HepG2 (cell line): ENCODE data around the gene HDGFL2. TPM values are rescaled to one million over a fixed set of nuclear protein-coding genes. Genes with fewer than 3 reads are reported as not detected.
A peak's percentile ranks its signal among the peaks of the same experiment; 100 is the strongest.

Source experiments
- ATAC-seq: fragments of 200-7000 bp; cut with Tn5 transposase; 3 replicates; pipeline ENCODE4 v1.9.1; 2020; ENCODE audit warnings: mild to moderate bottlenecking, moderate library complexity
- BruUV-seq: library from RNA; stranded (reverse); fragments of 400-500 nt; replicated peaks from 2 replicates; lab custom pipeline; 2021; lab: Mats Ljungman, UMichigan
- CTCF ChIA-PET: fragments of 300-600 bp; formaldehyde crosslinking; extraction: SDS; loops from one replicate; lab custom pipeline; 2021; ENCODE audit warnings: low total read pairs, inconsistent platforms, low intra/inter-chr PET ratio; lab: Yijun Ruan, JAX
- POLR2A ChIA-PET: fragments of 350-600 bp; sonication (Branson Sonifier 250); formaldehyde crosslinking; loops from one replicate; lab custom pipeline; 2020; ENCODE audit warnings: antibody characterized with exemption, inconsistent platforms; lab: Yijun Ruan, JAX
- DNase-seq: peaks from one replicate; pipeline ENCODE4 v3.0.0-alpha.2; 2015; ENCODE audit warnings: low spot score
- FAIRE-seq: peaks from 3 replicates; lab custom pipeline; 2011; peaks lifted over from hg19 to GRCh38; lab: Jason Lieb, UNC
- H2AFZ ChIP-seq: one replicate; pipeline ENCODE4 v1.6.1; 2011; ENCODE audit warnings: low read length, inconsistent platforms
- H3K27ac ChIP-seq: fragments of 300-600 bp; 3 replicates; pipeline ENCODE4 v1.8.0; 2011; ENCODE audit warnings: mixed run types, mild to moderate bottlenecking, mixed read lengths, low read length, inconsistent platforms; ENCODE audit not compliant: insufficient read depth; ENCODE audit errors: extremely low read length
- H3K27me3 ChIP-seq, 2 experiments: fragments of 200-600 bp in 1 of 2; 2 replicates in 1 of 2; 3 replicates in 1 of 2; pipeline versions ENCODE4 v1.6.0 to v1.8.0; 2011; ENCODE audit warnings: low read length in 2 of 2, mild to moderate bottlenecking in 2 of 2, moderate library complexity in 2 of 2, inconsistent platforms in 1 of 2; ENCODE audit not compliant: insufficient read depth in 2 of 2, control insufficient read depth in 1 of 2
- H3K36me3 ChIP-seq, 2 experiments: fragments of 200-600 bp in 1 of 2; replicated peaks in 1 of 2; 2 replicates in 1 of 2; 3 replicates in 1 of 2; pipeline versions ENCODE4 v1.5.1 to v1.8.0; 2011; ENCODE audit warnings: low read length in 2 of 2, inconsistent platforms in 1 of 2; ENCODE audit not compliant: insufficient read depth in 2 of 2, control insufficient read depth in 1 of 2
- H3K4me1 ChIP-seq: 2 replicates; pipeline ENCODE4 v1.5.1; 2012; ENCODE audit warnings: low read length, inconsistent platforms; ENCODE audit not compliant: insufficient read depth
- H3K4me2 ChIP-seq: 2 replicates; pipeline ENCODE4 v1.6.0; 2011; ENCODE audit warnings: low read depth, low read length, inconsistent platforms
- H3K4me3 ChIP-seq, 3 experiments: fragments of 200-600 bp in 1 of 3; sonication (generic), shearing (Covaris generic) in 1 of 3; replicated peaks in 1 of 3; 2 replicates each; pipeline ENCODE4 v1.5.1; 2011 to 2016; ENCODE audit warnings: low read length in 3 of 3, inconsistent platforms in 2 of 3, low read depth in 2 of 3, mild to moderate bottlenecking in 2 of 3, control low read depth in 1 of 3, mixed read lengths in 1 of 3; ENCODE audit not compliant: insufficient read depth in 1 of 3
- H3K79me2 ChIP-seq: one replicate; pipeline ENCODE4 v1.6.1; 2011; ENCODE audit warnings: low read length, inconsistent platforms; ENCODE audit not compliant: insufficient read depth
- H3K9ac ChIP-seq: 2 replicates; pipeline ENCODE4 v1.6.0; 2011; ENCODE audit warnings: mild to moderate bottlenecking, low read depth, low read length, inconsistent platforms; ENCODE audit not compliant: insufficient read depth
- H3K9me3 ChIP-seq: 2 replicates; pipeline ENCODE4 v1.5.1; 2012; ENCODE audit warnings: mild to moderate bottlenecking, low read length
- H4K20me1 ChIP-seq: 2 replicates; pipeline ENCODE4 v1.6.0; 2011; ENCODE audit warnings: inconsistent platforms, mild to moderate bottlenecking, low read length, moderate library complexity; ENCODE audit not compliant: insufficient read depth
- NFIC ChIP-seq: IDR thresholded peaks from 2 replicates; pipeline ENCODE4 v1.6.1; 2012; ENCODE audit warnings: mild to moderate bottlenecking, low read length, inconsistent platforms
- PATZ1 ChIP-seq: sonication (generic); formaldehyde crosslinking; IDR thresholded peaks from 2 replicates; pipeline ENCODE4 v1.4.0; 2020; ENCODE audit warnings: missing genetic modification reagents
- RBM39 ChIP-seq: fragments of 200-400 bp; formaldehyde crosslinking; IDR thresholded peaks from one replicate; pipeline ENCODE4 v1.6.1; 2018; ENCODE audit warnings: antibody characterized with exemption, mild to moderate bottlenecking, low read depth, low read length; ENCODE audit not compliant: poor library complexity, severe bottlenecking
- WGBS: methylation state at CpG from one replicate; pipeline ENCODE4 v1.1.6; 2017; ENCODE audit warnings: low lambda C conversion rate; 5-methylcytosine and 5-hydroxymethylcytosine counted together
- in situ Hi-C: cut with HindIII; loops from 2 replicates; pipeline ENCODE4 v1.10.0; 2017; ENCODE audit warnings: low pct_unique_long_range_greater_than_20kb; ENCODE audit not compliant: extremely low pct_ligation_motif_present
- intact Hi-C: fragments of 100-400 bp; cut with micrococcal nuclease; formaldehyde crosslinking; loops from one replicate; pipeline ENCODE4 v1.10.0; 2022; ENCODE audit not compliant: unreplicated experiment
- polyA plus RNA-seq, 8 experiments: library from polyadenylated mRNA; depleted of rRNA in 3 of 8; stranded (reverse) in 7 of 8; unstranded in 1 of 8; fragments of >200 nt; fragmentation: Illumina TruSeq in 4 of 8; extraction: Trizol in 4 of 8; gene quantifications; 2 replicates each; pipeline versions ENCODE4 v1.2.1 to v1.2.3, GENCODE V29; 2011 to 2016; ENCODE audit warnings: low read depth in 4 of 8, missing spikeins in 1 of 8, mixed read lengths in 1 of 8; ENCODE audit not compliant: insufficient read depth in 1 of 8
- total RNA-seq, 5 experiments: library from RNA; depleted of rRNA; stranded (reverse); fragments of >200 nt; fragmentation: Illumina TruSeq; extraction: Trizol; gene quantifications; 2 replicates each; pipeline ENCODE4 v1.2.3, GENCODE V29; 2016; ENCODE audit warnings: low read depth in 1 of 5
- TF ChIP-seq, protein P1 (sequence below): sonication (generic); formaldehyde crosslinking; IDR thresholded peaks from 2 replicates; pipeline ENCODE4 v1.8.1; 2023; ENCODE audit warnings: mild to moderate bottlenecking, missing genetic modification reagents
- TF ChIP-seq, protein P2 (sequence below): sonication (generic); formaldehyde crosslinking; IDR thresholded peaks from one replicate; pipeline ENCODE4 v1.5.1; 2020; ENCODE audit warnings: mild to moderate bottlenecking, missing genetic modification reagents; ENCODE audit errors: not compliant biosample characterization

Gene HDGFL2
- total and polyA plus RNA-seq, 2 of the 13 experiments (the other 11 are each of a cell fraction or from before 2014, with no cell fraction given) = 20.0 to 51.1 TPM

GRCh38 chr19:4473011-4473762, 1.1 kb downstream of the HDGFL2 start (continued):
- TF ChIP-seq, protein P1, sequence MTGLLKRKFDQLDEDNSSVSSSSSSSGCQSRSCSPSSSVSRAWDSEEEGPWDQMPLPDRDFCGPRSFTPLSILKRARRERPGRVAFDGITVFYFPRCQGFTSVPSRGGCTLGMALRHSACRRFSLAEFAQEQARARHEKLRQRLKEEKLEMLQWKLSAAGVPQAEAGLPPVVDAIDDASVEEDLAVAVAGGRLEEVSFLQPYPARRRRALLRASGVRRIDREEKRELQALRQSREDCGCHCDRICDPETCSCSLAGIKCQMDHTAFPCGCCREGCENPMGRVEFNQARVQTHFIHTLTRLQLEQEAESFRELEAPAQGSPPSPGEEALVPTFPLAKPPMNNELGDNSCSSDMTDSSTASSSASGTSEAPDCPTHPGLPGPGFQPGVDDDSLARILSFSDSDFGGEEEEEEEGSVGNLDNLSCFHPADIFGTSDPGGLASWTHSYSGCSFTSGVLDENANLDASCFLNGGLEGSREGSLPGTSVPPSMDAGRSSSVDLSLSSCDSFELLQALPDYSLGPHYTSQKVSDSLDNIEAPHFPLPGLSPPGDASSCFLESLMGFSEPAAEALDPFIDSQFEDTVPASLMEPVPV (CRISPR knock-in tag) = no peak
- 0 out of 2 replicates have a peak, but pooled peaks have one; percentile 10 for TF ChIP-seq PATZ1 (CRISPR knock-in tag)

GRCh38 chr19:4473763-4474513, 1.8 kb downstream of the HDGFL2 start:
- peak overlapping the region; percentile 40 for H3K9ac ChIP-seq

More at GRCh38 chr19:4473763-4474513, 1.8 kb downstream of the HDGFL2 start:
- Histone ChIP-seq H3K27ac (no peak overlapping the region), H3K79me2 (peaks cover 22% of the 10 kb centered on the region), H2AFZ (no peak overlapping the region), H3K4me1 (peaks cover 21% of the 10 kb centered on the region), H4K20me1 (0 out of 2 replicates have a peak, but pooled peaks cover 4% of the 10 kb centered on the region), H3K4me2 (peak overlapping the region; percentile 77), H3K27me3 (no peaks in the 10 kb centered on the region; a peak in 1 of 5 replicates), H3K36me3 (peaks cover 14 to 26% of the 10 kb centered on the region in 2 experiments; a peak in 4 of 5 replicates), H3K4me3 (peak overlapping the region; percentile 79 to 94 (median 94)), H3K9me3 (no peaks in the 10 kb centered on the region)
- in situ Hi-C loops = no loop called here
- intact Hi-C loops = loop anchor here (5.0 kb wide), 1 partner anchor 63 kb away; the partner anchor contains the start of gene PLIN5
- POLR2A ChIA-PET = no interaction called here
- FAIRE-seq = no peak
- CTCF ChIA-PET = no interaction called here
- TF ChIP-seq NFIC (no peak), RBM39 (peak; percentile 14)
- TF ChIP-seq, protein P2, sequence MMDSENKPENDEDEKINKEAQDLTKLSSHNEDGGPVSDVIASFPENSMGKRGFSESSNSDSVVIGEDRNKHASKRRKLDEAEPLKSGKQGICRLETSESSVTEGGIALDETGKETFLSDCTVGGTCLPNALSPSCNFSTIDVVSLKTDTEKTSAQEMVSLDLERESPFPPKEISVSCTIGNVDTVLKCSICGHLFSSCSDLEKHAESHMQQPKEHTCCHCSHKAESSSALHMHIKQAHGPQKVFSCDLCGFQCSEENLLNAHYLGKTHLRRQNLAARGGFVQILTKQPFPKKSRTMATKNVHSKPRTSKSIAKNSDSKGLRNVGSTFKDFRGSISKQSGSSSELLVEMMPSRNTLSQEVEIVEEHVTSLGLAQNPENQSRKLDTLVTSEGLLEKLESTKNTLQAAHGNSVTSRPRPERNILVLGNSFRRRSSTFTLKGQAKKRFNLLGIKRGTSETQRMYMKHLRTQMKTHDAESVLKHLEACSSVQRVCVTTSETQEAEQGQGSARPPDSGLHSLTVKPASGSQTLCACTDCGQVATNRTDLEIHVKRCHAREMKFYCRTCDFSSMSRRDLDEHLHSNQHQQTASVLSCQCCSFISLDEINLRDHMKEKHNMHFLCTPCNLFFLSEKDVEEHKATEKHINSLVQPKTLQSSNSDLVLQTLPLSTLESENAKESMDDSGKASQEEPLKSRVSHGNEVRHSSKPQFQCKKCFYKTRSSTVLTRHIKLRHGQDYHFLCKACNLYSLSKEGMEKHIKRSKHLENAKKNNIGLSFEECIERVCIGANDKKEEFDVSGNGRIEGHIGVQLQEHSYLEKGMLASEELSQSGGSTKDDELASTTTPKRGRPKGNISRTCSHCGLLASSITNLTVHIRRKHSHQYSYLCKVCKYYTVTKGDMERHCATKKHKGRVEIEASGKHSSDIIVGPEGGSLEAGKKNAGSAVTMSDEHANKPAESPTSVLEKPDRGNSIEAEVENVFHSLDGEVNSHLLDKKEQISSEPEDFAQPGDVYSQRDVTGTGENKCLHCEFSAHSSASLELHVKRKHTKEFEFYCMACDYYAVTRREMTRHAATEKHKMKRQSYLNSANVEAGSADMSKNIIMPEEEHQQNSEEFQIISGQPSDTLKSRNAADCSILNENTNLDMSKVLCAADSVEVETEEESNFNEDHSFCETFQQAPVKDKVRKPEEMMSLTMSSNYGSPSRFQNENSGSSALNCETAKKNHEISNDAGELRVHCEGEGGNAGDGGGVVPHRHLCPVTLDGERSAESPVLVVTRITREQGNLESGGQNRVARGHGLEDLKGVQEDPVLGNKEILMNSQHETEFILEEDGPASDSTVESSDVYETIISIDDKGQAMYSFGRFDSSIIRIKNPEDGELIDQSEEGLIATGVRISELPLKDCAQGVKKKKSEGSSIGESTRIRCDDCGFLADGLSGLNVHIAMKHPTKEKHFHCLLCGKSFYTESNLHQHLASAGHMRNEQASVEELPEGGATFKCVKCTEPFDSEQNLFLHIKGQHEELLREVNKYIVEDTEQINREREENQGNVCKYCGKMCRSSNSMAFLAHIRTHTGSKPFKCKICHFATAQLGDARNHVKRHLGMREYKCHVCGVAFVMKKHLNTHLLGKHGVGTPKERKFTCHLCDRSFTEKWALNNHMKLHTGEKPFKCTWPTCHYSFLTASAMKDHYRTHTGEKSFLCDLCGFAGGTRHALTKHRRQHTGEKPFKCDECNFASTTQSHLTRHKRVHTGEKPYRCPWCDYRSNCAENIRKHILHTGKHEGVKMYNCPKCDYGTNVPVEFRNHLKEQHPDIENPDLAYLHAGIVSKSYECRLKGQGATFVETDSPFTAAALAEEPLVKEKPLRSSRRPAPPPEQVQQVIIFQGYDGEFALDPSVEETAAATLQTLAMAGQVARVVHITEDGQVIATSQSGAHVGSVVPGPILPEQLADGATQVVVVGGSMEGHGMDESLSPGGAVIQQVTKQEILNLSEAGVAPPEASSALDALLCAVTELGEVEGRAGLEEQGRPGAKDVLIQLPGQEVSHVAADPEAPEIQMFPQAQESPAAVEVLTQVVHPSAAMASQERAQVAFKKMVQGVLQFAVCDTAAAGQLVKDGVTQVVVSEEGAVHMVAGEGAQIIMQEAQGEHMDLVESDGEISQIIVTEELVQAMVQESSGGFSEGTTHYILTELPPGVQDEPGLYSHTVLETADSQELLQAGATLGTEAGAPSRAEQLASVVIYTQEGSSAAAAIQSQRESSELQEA = peak; percentile 6
- no peak for DNase-seq
- no peak for ATAC-seq
- 51% methylated on average over 23 of the region's 23 CpGs for WGBS
- no TSS peak for BruUV-seq
